ENCODE results near the gene MRPS15.

The MRPS15 gene

GRCh38 chr1:36471830-36472641 is 7.9 kb upstream of the MRPS15 start:
- Histone ChIP-seq H2BK12ac (ENCODE audit: low read length in 2 of 2) (no peak overlapping the region), H4K91ac (ENCODE audit: low read length) (no peak overlapping the region), H3K4me2 (ENCODE audit: low read length, poor library complexity, severe bottlenecking) (no peak overlapping the region), H3K27me3 (ENCODE audit: control insufficient read depth in 1 of 2, insufficient read depth in 1 of 2, low read length in 2 of 2) (peaks cover 11 to 28% of the 10 kb centered on the region in 2 experiments), H3K4ac (ENCODE audit: low read depth in 1 of 2, low read length in 2 of 2) (no peak overlapping the region), H2AFZ (ENCODE audit: low read depth, low read length) (no peak overlapping the region), H2BK5ac (ENCODE audit: low read depth, low read length, poor library complexity, severe bottlenecking) (no peak overlapping the region), H3K79me1 (replicated peaks; ENCODE audit: low read length, poor library complexity, severe bottlenecking) (no peaks in the 10 kb centered on the region), H2BK15ac (ENCODE audit: low read depth, poor library complexity, severe bottlenecking) (no peak overlapping the region), H3K14ac (ENCODE audit: low read length in 2 of 2) (no peak overlapping the region), H3K27ac (ENCODE audit: low read length, poor library complexity, severe bottlenecking) (no peak overlapping the region), H3K23ac (ENCODE audit: low read length in 2 of 2) (no peak overlapping the region), H3K4me3 (ENCODE audit: insufficient read depth in 1 of 2, low read depth in 1 of 2, low read length in 2 of 2) (no peak overlapping the region), H3K9ac (ENCODE audit: low read length) (no peak overlapping the region), H4K8ac (ENCODE audit: low read length) (no peak overlapping the region), H3K9me3 (ENCODE audit: control insufficient read depth, low read length) (no peaks in the 10 kb centered on the region), H2BK120ac (ENCODE audit: low read depth, low read length) (no peak overlapping the region), H3K18ac (ENCODE audit: low read depth in 1 of 2, low read length in 2 of 2) (no peak overlapping the region), H3K4me1 (ENCODE audit: control insufficient read depth, insufficient read depth, low read depth, low read length) (no peaks in the 10 kb centered on the region), H3K36me3 (ENCODE audit: control insufficient read depth in 1 of 2, insufficient read depth in 2 of 2, low read depth in 1 of 2, low read length in 2 of 2) (no peaks in the 10 kb centered on the region), H2AK5ac (ENCODE audit: low read length, severe bottlenecking) (no peak overlapping the region)
- DNase-seq: no peak
- 83% methylated on average over 22 of the region's 22 CpGs for WGBS

- Histone ChIP-seq H2BK12ac (ENCODE audit: low read length in 2 of 2) (no peak overlapping the region), H3K4ac (ENCODE audit: low read depth in 1 of 2, low read length in 2 of 2) (no peak overlapping the region), H3K9ac (ENCODE audit: low read length) (no peak overlapping the region), H3K18ac (ENCODE audit: low read depth in 1 of 2, low read length in 2 of 2) (no peak overlapping the region), H2AK5ac (ENCODE audit: low read length, severe bottlenecking) (no peak overlapping the region), H3K27me3 (ENCODE audit: control insufficient read depth in 1 of 2, insufficient read depth in 1 of 2, low read length in 2 of 2) (peaks cover 11 to 13% of the 10 kb centered on the region in 2 experiments), H2AFZ (ENCODE audit: low read depth, low read length) (no peak overlapping the region), H3K23ac (ENCODE audit: low read length in 2 of 2) (no peak overlapping the region), H3K4me1 (ENCODE audit: control insufficient read depth, insufficient read depth, low read depth, low read length) (peaks cover 3% of the 10 kb centered on the region), H3K4me3 (ENCODE audit: insufficient read depth in 1 of 2, low read depth in 1 of 2, low read length in 2 of 2) (no peak overlapping the region), H3K79me1 (replicated peaks; ENCODE audit: low read length, poor library complexity, severe bottlenecking) (no peaks in the 10 kb centered on the region), H3K27ac (ENCODE audit: low read length, poor library complexity, severe bottlenecking) (no peak overlapping the region), H4K8ac (ENCODE audit: low read length) (no peak overlapping the region), H3K9me3 (ENCODE audit: control insufficient read depth, low read length) (no peaks in the 10 kb centered on the region), H3K4me2 (ENCODE audit: low read length, poor library complexity, severe bottlenecking) (no peak overlapping the region), H2BK15ac (ENCODE audit: low read depth, poor library complexity, severe bottlenecking) (peak overlapping the region; percentile 15), H2BK5ac (ENCODE audit: low read depth, low read length, poor library complexity, severe bottlenecking) (no peak overlapping the region), H3K14ac (ENCODE audit: low read length in 2 of 2) (no peak overlapping the region), H4K91ac (ENCODE audit: low read length) (no peak overlapping the region), H3K36me3 (ENCODE audit: control insufficient read depth in 1 of 2, insufficient read depth in 2 of 2, low read depth in 1 of 2, low read length in 2 of 2) (no peaks in the 10 kb centered on the region), H2BK120ac (ENCODE audit: low read depth, low read length) (no peak overlapping the region)
- 73% methylated on average over 1 of the region's 2 CpGs for WGBS
- DNase-seq: no peak
These were observed 5.0 kb upstream of the MRPS15 start for GRCh38 chr1:36469163-36469562.

- Histone ChIP-seq H2BK5ac (ENCODE audit: low read depth, low read length, poor library complexity, severe bottlenecking) (no peak overlapping the region), H3K14ac (ENCODE audit: low read length in 2 of 2) (no peak overlapping the region), H2BK120ac (ENCODE audit: low read depth, low read length) (peak overlapping the region; percentile 37), H2AFZ (ENCODE audit: low read depth, low read length) (no peak overlapping the region), H3K4me2 (ENCODE audit: low read length, poor library complexity, severe bottlenecking) (no peak overlapping the region), H3K9me3 (ENCODE audit: control insufficient read depth, low read length) (no peaks in the 10 kb centered on the region), H3K27me3 (ENCODE audit: control insufficient read depth in 1 of 2, insufficient read depth in 1 of 2, low read length in 2 of 2) (peaks cover under 1 to 4% of the 10 kb centered on the region in 2 experiments), H3K23ac (ENCODE audit: low read length in 2 of 2) (no peak overlapping the region), H3K18ac (ENCODE audit: low read depth in 1 of 2, low read length in 2 of 2) (no peak overlapping the region), H2BK15ac (ENCODE audit: low read depth, poor library complexity, severe bottlenecking) (peak overlapping the region; percentile 64), H2BK12ac (ENCODE audit: low read length in 2 of 2) (no peak overlapping the region), H4K8ac (ENCODE audit: low read length) (no peak overlapping the region), H3K4ac (ENCODE audit: low read depth in 1 of 2, low read length in 2 of 2) (no peak overlapping the region), H3K36me3 (ENCODE audit: control insufficient read depth in 1 of 2, insufficient read depth in 2 of 2, low read depth in 1 of 2, low read length in 2 of 2) (no peaks in the 10 kb centered on the region), H3K4me3 (ENCODE audit: insufficient read depth in 1 of 2, low read depth in 1 of 2, low read length in 2 of 2) (no peak overlapping the region), H3K79me1 (replicated peaks; ENCODE audit: low read length, poor library complexity, severe bottlenecking) (peaks cover 8% of the 10 kb centered on the region), H3K4me1 (ENCODE audit: control insufficient read depth, insufficient read depth, low read depth, low read length) (peaks cover 7% of the 10 kb centered on the region), H4K91ac (ENCODE audit: low read length) (peak overlapping the region; percentile 62), H3K27ac (ENCODE audit: low read length, poor library complexity, severe bottlenecking) (no peak overlapping the region), H2AK5ac (ENCODE audit: low read length, severe bottlenecking) (no peak overlapping the region), H3K9ac (ENCODE audit: low read length) (no peak overlapping the region)
- 91% methylated on average over 9 of the region's 10 CpGs for WGBS
- DNase-seq: no peak
These were observed 3.7 kb upstream of the MRPS15 start for GRCh38 chr1:36467700-36468455.

- 100% methylated on average over 2 of the region's 4 CpGs for WGBS
These were observed 2.8 kb upstream of the MRPS15 start for GRCh38 chr1:36467027-36467410.

More at GRCh38 chr1:36467027-36467410, 2.8 kb upstream of the MRPS15 start:
- H4K91ac ChIP-seq (ENCODE audit: low read length): no peak overlapping the region
- H3K14ac ChIP-seq (ENCODE audit: low read length in 2 of 2): no peak overlapping the region
- H2BK5ac ChIP-seq (ENCODE audit: low read depth, low read length, poor library complexity, severe bottlenecking): no peak overlapping the region
- H3K4me3 ChIP-seq (ENCODE audit: insufficient read depth in 1 of 2, low read depth in 1 of 2, low read length in 2 of 2): no peak overlapping the region
- H3K18ac ChIP-seq (ENCODE audit: low read depth in 1 of 2, low read length in 2 of 2): no peak overlapping the region
- H3K79me1 ChIP-seq (replicated peaks; ENCODE audit: low read length, poor library complexity, severe bottlenecking): peaks cover 12% of the 10 kb centered on the region
- no peak overlapping the region for H3K23ac ChIP-seq (ENCODE audit: low read length in 2 of 2)
- no peak overlapping the region for H3K27ac ChIP-seq (ENCODE audit: low read length, poor library complexity, severe bottlenecking)
- H3K9me3 ChIP-seq (ENCODE audit: control insufficient read depth, low read length): no peaks in the 10 kb centered on the region
- H2AK5ac ChIP-seq (ENCODE audit: low read length, severe bottlenecking): no peak overlapping the region
- peak overlapping the region; percentile 10 to 46 for H2BK12ac ChIP-seq (ENCODE audit: low read length in 2 of 2)
- H2BK120ac ChIP-seq (ENCODE audit: low read depth, low read length): no peak overlapping the region
- H2BK15ac ChIP-seq (ENCODE audit: low read depth, poor library complexity, severe bottlenecking): no peak overlapping the region
- H3K4me1 ChIP-seq (ENCODE audit: control insufficient read depth, insufficient read depth, low read depth, low read length): peaks cover 7% of the 10 kb centered on the region
- H3K4me2 ChIP-seq (ENCODE audit: low read length, poor library complexity, severe bottlenecking): no peak overlapping the region
- peaks cover 0 to 4% of the 10 kb centered on the region in 2 experiments for H3K27me3 ChIP-seq (ENCODE audit: control insufficient read depth in 1 of 2, insufficient read depth in 1 of 2, low read length in 2 of 2)
- H3K36me3 ChIP-seq (ENCODE audit: control insufficient read depth in 1 of 2, insufficient read depth in 2 of 2, low read depth in 1 of 2, low read length in 2 of 2): peaks cover 5% of the 10 kb centered on the region in 2 experiments
- H2AFZ ChIP-seq (ENCODE audit: low read depth, low read length): no peak overlapping the region
- no peak overlapping the region for H4K8ac ChIP-seq (ENCODE audit: low read length)
- H3K9ac ChIP-seq (ENCODE audit: low read length): no peak overlapping the region
- DNase-seq: no peak
- H3K4ac ChIP-seq (ENCODE audit: low read depth in 1 of 2, low read length in 2 of 2): no peak overlapping the region
